ENCODE measurements around the gene NAGS. TPM values are rescaled to one million over a fixed set of nuclear protein-coding genes. Genes with fewer than 3 reads are reported as not detected.

NAGS gene
- polyA plus RNA-seq, 1 of the 3 experiments (the other 2 are of a cell fraction), result 1.7 TPM

- TF ChIP-seq CTCF (IDR thresholded peaks at IDR 0.05) (no peak), RCOR1 (IDR thresholded peaks at IDR 0.05; ENCODE audit: low read length) (no peak)
These were observed 2.9 kb upstream of the NAGS start (continued) for GRCh38 chr17:44001461-44001920.

- Histone ChIP-seq H3K36me3 (replicated peaks in 1 of 2; ENCODE audit: control insufficient read depth in 1 of 2, insufficient read depth in 2 of 2, low read length in 1 of 2) (no peaks in the 10 kb centered on the region), H3K4me1 (ENCODE audit: control insufficient read depth in 1 of 2, insufficient read depth in 2 of 2, low read depth in 1 of 2, low read length in 1 of 2) (peaks cover 5 to 26% of the 10 kb centered on the region in 2 experiments; a peak in 3 of 4 replicates), H3K27me3 (ENCODE audit: insufficient read depth) (no peaks in the 10 kb centered on the region), H3K4me3 (ENCODE audit: low read depth in 2 of 2, low read length in 1 of 2) (no peak overlapping the region), H3K4me2 (no peak overlapping the region), H3K27ac (ENCODE audit: low read depth in 2 of 2, low read length in 1 of 2) (0 out of 4 replicates have a peak overlapping the region, but pooled peaks of 1 of the 2 experiments have one; percentile 13), H3F3A (replicated peaks; ENCODE audit: insufficient read depth) (peaks cover 18% of the 10 kb centered on the region), H3K9me2 (no peaks in the 10 kb centered on the region), H3K9me3 (no peaks in the 10 kb centered on the region), H3K9ac (no peak overlapping the region), H4K20me1 (ENCODE audit: insufficient read depth) (no peaks in the 10 kb centered on the region), H2AFZ (ENCODE audit: low read depth) (no peak overlapping the region), H3K79me2 (ENCODE audit: insufficient read depth) (no peaks in the 10 kb centered on the region)
- CTCF ChIA-PET, result interaction anchor here (0.8 to 31.1 kb wide), 6 partner anchors 15 to 156 kb away, joined by 3 to 638 read pairs (median 6); partner anchors contain the start of genes CD300LG and PPY
- TF ChIP-seq PBX3 (IDR thresholded peaks at IDR 0.05) (no peak), MAX (IDR thresholded peaks at IDR 0.05; ENCODE audit: low read depth) (peak; percentile 68), FOSL2 (IDR thresholded peaks at IDR 0.05; ENCODE audit: borderline replicate concordance, low read depth) (peak; percentile 20; the same call in 1 of the 2 replicates), YY1 (IDR thresholded peaks at IDR 0.05; ENCODE audit: low read depth) (no peak), POLR2AphosphoS5 (IDR thresholded peaks at IDR 0.05; ENCODE audit: low read depth, low read length) (no peak), NRF1 (IDR thresholded peaks at IDR 0.05; ENCODE audit: low read depth, low read length) (no peak), TCF12 (IDR thresholded peaks at IDR 0.05) (peak; percentile 49; the same call in 1 of the 2 replicates)
- POLR2A ChIA-PET, result no interaction called here
- DNase-seq, result no peak
- WGBS (ENCODE audit: low lambda C conversion rate), result 77% methylated on average over 9 of the region's 9 CpGs
These were observed 2.1 kb upstream of the NAGS start for GRCh38 chr17:44002141-44002848.

All from SK-N-SH (cell line).